HL-60 (cell line): ENCODE data around the gene HEXIM1.

Experiments
- DNase-seq, 2 experiments: peaks; one replicate each; pipeline ENCODE4 v3.0.0-alpha.2; 2010 to 2020; ENCODE audit warnings: low read depth in 1 of 2, low spot score in 1 of 2
- H3K27ac ChIP-seq: fragments of 250-450 bp; sonication (Bioruptor Pico); replicated peaks from 2 replicates; pipeline ENCODE4 v1.5.1; 2020; ENCODE audit warnings: mild to moderate bottlenecking, moderate library complexity
- H3K27me3 ChIP-seq: fragments of 250-450 bp; sonication (Bioruptor Pico); 2 replicates; pipeline ENCODE4 v1.5.1; 2021; ENCODE audit warnings: mild to moderate bottlenecking, moderate library complexity; ENCODE audit not compliant: insufficient read depth, poor library complexity, severe bottlenecking
- H3K4me3 ChIP-seq: replicated peaks from 2 replicates; pipeline ENCODE4 v1.5.1; 2011; ENCODE audit warnings: mild to moderate bottlenecking, control low read depth, low read length; ENCODE audit not compliant: insufficient read depth
- GABPA ChIP-seq: IDR thresholded peaks from 2 replicates; pipeline ENCODE4 v1.6.1; 2012; ENCODE audit warnings: low read depth
- POLR2AphosphoS5 ChIP-seq: IDR thresholded peaks from 2 replicates; pipeline ENCODE4 v1.6.1; 2012; ENCODE audit warnings: low read depth
- SPI1 ChIP-seq: IDR thresholded peaks from 2 replicates; pipeline ENCODE4 v1.6.1; 2012; ENCODE audit warnings: low read depth, mild to moderate bottlenecking, borderline replicate concordance
- TF ChIP-seq, protein P1 (sequence below): IDR thresholded peaks from one replicate; pipeline ENCODE4 v1.5.1; 2011; ENCODE audit warnings: low read length, control low read depth, inconsistent platforms; ENCODE audit not compliant: insufficient read depth
- TF ChIP-seq, protein P2 (sequence below): IDR thresholded peaks from 2 replicates; pipeline ENCODE4 v1.6.1; 2012; ENCODE audit warnings: low read depth; ENCODE audit not compliant: insufficient replicate concordance

The HEXIM1 gene

DNA sequence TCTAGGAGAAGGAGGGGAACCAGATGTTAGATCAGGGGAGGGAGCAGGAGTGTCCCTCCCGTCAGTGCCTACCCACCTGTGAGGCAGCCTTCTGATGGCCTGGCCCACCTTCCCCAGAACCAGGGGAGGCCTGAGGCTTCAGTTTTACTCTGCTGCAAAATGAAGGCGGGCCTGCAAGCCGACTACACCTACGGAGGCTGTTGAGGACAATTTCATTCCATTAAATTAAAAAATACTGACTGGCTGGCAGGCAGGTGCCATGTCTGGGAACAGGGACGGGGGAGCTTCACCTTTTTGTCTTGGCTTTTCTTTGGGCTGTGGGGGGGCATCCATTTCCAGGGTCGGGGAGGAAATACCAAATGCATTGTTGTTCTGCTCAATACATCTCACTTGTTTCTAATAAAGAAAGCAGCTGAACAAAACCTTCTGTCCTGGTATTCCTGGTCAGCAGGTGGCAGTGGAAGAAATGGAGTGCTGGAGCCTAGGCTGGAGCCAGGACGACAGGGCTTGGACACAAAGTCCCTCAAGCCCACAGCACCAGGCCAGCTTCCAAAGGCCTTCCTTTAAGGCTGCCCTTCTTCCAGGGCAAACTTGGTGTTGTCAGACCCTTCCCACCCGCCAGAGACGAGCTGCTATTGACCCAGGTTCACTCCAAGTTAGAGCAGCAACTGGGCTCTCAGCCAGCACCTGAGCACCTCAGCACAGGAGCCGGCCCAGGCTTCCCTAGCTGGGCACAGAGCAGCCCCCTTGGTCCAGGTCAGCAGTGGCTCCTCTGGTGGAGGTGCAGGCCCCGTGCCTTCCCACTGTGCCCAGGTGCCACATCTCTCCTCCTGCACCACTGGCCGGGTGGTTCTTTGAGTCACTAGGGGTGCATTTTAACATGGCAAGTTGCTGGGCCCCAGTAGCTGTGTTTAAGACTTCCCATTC, 39.4 kb upstream of the HEXIM1 start:
- no peak overlapping the region for H3K27ac ChIP-seq
- DNase-seq: no peak
- TF ChIP-seq SPI1 (no peak), POLR2AphosphoS5 (no peak), GABPA (no peak)
- TF ChIP-seq, protein P1, sequence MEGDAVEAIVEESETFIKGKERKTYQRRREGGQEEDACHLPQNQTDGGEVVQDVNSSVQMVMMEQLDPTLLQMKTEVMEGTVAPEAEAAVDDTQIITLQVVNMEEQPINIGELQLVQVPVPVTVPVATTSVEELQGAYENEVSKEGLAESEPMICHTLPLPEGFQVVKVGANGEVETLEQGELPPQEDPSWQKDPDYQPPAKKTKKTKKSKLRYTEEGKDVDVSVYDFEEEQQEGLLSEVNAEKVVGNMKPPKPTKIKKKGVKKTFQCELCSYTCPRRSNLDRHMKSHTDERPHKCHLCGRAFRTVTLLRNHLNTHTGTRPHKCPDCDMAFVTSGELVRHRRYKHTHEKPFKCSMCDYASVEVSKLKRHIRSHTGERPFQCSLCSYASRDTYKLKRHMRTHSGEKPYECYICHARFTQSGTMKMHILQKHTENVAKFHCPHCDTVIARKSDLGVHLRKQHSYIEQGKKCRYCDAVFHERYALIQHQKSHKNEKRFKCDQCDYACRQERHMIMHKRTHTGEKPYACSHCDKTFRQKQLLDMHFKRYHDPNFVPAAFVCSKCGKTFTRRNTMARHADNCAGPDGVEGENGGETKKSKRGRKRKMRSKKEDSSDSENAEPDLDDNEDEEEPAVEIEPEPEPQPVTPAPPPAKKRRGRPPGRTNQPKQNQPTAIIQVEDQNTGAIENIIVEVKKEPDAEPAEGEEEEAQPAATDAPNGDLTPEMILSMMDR: no peak
- TF ChIP-seq, protein P2, sequence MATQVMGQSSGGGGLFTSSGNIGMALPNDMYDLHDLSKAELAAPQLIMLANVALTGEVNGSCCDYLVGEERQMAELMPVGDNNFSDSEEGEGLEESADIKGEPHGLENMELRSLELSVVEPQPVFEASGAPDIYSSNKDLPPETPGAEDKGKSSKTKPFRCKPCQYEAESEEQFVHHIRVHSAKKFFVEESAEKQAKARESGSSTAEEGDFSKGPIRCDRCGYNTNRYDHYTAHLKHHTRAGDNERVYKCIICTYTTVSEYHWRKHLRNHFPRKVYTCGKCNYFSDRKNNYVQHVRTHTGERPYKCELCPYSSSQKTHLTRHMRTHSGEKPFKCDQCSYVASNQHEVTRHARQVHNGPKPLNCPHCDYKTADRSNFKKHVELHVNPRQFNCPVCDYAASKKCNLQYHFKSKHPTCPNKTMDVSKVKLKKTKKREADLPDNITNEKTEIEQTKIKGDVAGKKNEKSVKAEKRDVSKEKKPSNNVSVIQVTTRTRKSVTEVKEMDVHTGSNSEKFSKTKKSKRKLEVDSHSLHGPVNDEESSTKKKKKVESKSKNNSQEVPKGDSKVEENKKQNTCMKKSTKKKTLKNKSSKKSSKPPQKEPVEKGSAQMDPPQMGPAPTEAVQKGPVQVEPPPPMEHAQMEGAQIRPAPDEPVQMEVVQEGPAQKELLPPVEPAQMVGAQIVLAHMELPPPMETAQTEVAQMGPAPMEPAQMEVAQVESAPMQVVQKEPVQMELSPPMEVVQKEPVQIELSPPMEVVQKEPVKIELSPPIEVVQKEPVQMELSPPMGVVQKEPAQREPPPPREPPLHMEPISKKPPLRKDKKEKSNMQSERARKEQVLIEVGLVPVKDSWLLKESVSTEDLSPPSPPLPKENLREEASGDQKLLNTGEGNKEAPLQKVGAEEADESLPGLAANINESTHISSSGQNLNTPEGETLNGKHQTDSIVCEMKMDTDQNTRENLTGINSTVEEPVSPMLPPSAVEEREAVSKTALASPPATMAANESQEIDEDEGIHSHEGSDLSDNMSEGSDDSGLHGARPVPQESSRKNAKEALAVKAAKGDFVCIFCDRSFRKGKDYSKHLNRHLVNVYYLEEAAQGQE: no peak
- no peak overlapping the region for H3K4me3 ChIP-seq
- no peaks in the 10 kb centered on the region for H3K27me3 ChIP-seq

DNA sequence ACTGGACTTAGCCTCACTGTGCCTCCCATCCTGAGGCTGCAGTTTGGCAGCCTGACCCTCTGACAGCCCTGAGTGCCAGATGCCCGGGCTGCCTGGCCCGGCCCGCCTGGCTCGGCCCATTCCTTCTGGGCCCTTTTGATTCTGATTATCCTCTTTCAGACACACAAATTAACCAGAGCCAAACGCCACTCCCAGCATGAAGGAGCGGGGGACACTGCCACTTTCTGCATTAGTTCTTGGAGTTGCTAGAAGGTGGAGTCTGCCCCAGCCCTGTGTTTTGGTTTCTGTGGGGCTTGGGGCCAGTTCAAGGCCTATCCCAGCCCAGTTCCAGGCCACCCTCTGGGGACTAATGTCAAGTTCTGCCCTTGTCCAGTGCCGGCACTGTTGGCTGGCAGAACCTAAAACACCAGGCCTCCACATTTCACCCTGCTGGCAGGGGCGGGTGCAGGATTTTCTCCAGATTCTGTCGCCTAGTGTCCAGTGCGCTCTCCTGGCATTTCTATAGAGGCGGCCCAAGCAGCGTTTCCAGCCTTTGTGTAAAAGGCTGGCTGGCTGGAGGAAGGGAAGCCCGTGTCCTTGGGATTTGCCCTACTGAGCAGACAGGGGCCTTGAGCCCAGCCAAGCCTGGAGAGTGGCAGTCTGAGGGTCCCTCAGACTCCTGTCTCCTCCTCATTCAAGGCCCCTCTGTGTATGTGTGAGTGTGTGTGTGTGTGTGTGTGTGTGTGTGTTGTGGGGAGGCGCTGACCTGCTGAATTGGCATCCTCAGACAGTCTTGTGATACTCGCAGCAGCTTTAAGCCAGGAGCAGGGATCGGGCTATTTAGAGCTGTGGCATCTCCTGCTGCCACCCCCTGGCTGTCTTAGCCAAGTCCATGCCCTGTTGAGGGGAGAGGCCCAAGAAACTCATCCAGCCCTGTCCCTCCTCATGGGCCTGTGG, 37.3 kb upstream of the HEXIM1 start:
- H3K27me3 ChIP-seq: no peaks in the 10 kb centered on the region
- TF ChIP-seq SPI1: no peak
- no peak for TF ChIP-seq POLR2AphosphoS5
- TF ChIP-seq, protein P2: no peak
- TF ChIP-seq GABPA: no peak
- TF ChIP-seq, protein P1: no peak
- no peak overlapping the region for H3K27ac ChIP-seq
- H3K4me3 ChIP-seq: no peak overlapping the region
- DNase-seq: no peak

DNA sequence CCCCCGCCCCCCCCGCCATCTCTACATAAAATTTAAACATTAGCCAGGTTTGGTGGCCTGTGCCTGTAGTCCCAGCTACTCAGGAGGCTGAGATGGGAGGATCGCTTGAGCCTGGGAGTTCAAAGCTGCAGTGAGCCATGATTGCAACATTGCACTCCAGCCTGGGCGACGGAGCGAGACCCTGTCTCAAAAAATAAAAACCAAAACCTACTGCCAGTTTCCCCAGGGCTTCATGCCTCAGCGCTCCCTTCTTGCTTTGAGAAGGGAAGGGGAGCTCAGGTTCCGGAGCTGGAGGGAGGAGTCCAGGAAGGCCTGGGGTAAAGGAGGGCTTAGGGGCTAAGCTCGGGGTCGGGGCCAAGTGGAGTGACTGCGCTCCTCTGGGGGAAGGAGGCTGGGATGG, 36.4 kb upstream of the HEXIM1 start:
- Histone ChIP-seq H3K4me3 (no peak overlapping the region), H3K27ac (no peak overlapping the region), H3K27me3 (no peaks in the 10 kb centered on the region)
- no peak for DNase-seq
- no peak for TF ChIP-seq SPI1
- TF ChIP-seq GABPA: no peak
- TF ChIP-seq, protein P1: no peak
- no peak for TF ChIP-seq POLR2AphosphoS5
- TF ChIP-seq, protein P2: no peak
